Spinal cord (tissue), 10 donors: ENCODE results near the gene TAOK1. TPM values are rescaled to one million over a fixed set of nuclear protein-coding genes. Genes with fewer than 3 reads are reported as not detected.

Source experiments
- DNase-seq, 6 donors: peaks; one replicate each; pipeline versions ENCODE4 v3.0.0 to v3.0.0-alpha.2; 2013 to 2015; ENCODE audit warnings: low spot score in 6 of 6, low read depth in 4 of 6
- H3K27ac ChIP-seq: one replicate; pipeline ENCODE4 v1.5.1; 2013; ENCODE audit warnings: low read depth, low read length, control low read depth
- H3K27me3 ChIP-seq: one replicate; pipeline ENCODE4 v1.6.1; 2013; ENCODE audit warnings: low read length; ENCODE audit not compliant: control insufficient read depth, insufficient read depth
- H3K36me3 ChIP-seq: one replicate; pipeline ENCODE4 v1.6.1; 2013; ENCODE audit warnings: low read length; ENCODE audit not compliant: control insufficient read depth, insufficient read depth
- H3K4me1 ChIP-seq: one replicate; pipeline ENCODE4 v1.6.1; 2013; ENCODE audit warnings: low read length; ENCODE audit not compliant: control insufficient read depth, insufficient read depth
- H3K4me3 ChIP-seq: one replicate; pipeline ENCODE4 v1.5.1; 2013; ENCODE audit warnings: low read depth, low read length, control low read depth
- H3K9me3 ChIP-seq: one replicate; pipeline ENCODE4 v1.6.1; 2013; ENCODE audit warnings: low read length; ENCODE audit not compliant: control insufficient read depth, insufficient read depth
- WGBS: methylation state at CpG from one replicate; pipeline ENCODE4 v1.1.5; 2013; ENCODE audit warnings: missing lambda C conversion rate; ENCODE audit not compliant: insufficient coverage; 5-methylcytosine and 5-hydroxymethylcytosine counted together
- polyA plus RNA-seq, 2 donors: library from polyadenylated mRNA; unstranded; fragments of 120-200 nt; gene quantifications; one replicate each; pipeline ENCODE4 v1.2.1, GENCODE V29; 2013; ENCODE audit not compliant: insufficient read length in 2 of 2
- total RNA-seq, 2 donors: library from RNA; depleted of rRNA in 1 of 2; stranded (reverse); fragments of 120-200 nt in 1 of 2; fragments of >200 nt in 1 of 2; gene quantifications; one replicate each; pipeline versions ENCODE4 v1.2.3 to v1.2.4, GENCODE V29; 2013 to 2014
- donor health status: healthy.

TAOK1 gene
- total and polyA plus RNA-seq, 4 donors, result 38.7 to 123 (median 69.3) TPM

GRCh38 chr17:29376667-29377270 is 13.4 kb upstream of the TAOK1 start:
- peaks cover 23% of the 10 kb centered on the region for H3K4me1 ChIP-seq
- peak overlapping the region; percentile 71 for H3K27ac ChIP-seq
- DNase-seq, result peak in 2 of 6 donors; percentile 89 to 91
- H3K4me3 ChIP-seq, result no peak overlapping the region
- H3K27me3 ChIP-seq, result no peaks in the 10 kb centered on the region
- H3K36me3 ChIP-seq, result no peaks in the 10 kb centered on the region
- H3K9me3 ChIP-seq, result no peaks in the 10 kb centered on the region
- WGBS, result 0% methylated on average over 2 of the region's 3 CpGs

DNA sequence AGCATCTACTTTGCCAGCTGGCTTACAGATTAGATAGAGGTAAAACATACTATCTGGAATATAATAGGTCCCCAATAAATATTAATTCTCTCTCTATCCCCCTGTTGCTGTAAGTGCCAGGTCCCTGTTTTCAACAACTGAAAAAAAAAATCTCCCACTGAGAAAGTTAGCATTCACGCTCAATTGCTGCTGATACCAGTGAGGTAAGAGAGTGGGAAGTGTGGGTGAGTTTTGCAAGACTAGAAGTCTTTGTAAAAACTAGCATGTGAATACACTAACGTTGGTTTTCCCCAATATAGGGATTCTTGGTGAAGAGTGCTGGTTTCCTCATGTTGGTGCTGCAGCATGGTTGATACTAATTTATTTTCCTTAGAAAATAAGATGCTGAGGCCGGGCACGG is 11.7 kb upstream of the TAOK1 start:
- no peak for DNase-seq
- Histone ChIP-seq H3K4me3 (no peak overlapping the region), H3K4me1 (peaks cover 23% of the 10 kb centered on the region), H3K9me3 (no peaks in the 10 kb centered on the region), H3K27ac (no peak overlapping the region), H3K36me3 (no peaks in the 10 kb centered on the region), H3K27me3 (no peaks in the 10 kb centered on the region)
- WGBS, result no CpG with 5 or more reads among the region's 4 CpGs

GRCh38 chr17:29379084-29379991 is 10.8 kb upstream of the TAOK1 start:
- Histone ChIP-seq H3K36me3 (no peaks in the 10 kb centered on the region), H3K9me3 (no peaks in the 10 kb centered on the region), H3K27ac (peak overlapping the region; percentile 27), H3K4me3 (no peak overlapping the region), H3K27me3 (no peaks in the 10 kb centered on the region), H3K4me1 (peaks cover 20% of the 10 kb centered on the region)
- WGBS, result 52% methylated on average over 3 of the region's 12 CpGs
- peak in 2 of 6 donors; percentile 53 to 60 for DNase-seq

- H3K27ac ChIP-seq, result no peak overlapping the region
- no CpG with 5 or more reads among the region's 1 CpG for WGBS
Measured at GRCh38 chr17:29383686-29384085, 6.5 kb upstream of the TAOK1 start.

GRCh38 chr17:29384901-29385300 is 5.3 kb upstream of the TAOK1 start:
- Histone ChIP-seq H3K27ac (no peak overlapping the region), H3K4me1 (peaks cover 5% of the 10 kb centered on the region), H3K36me3 (no peaks in the 10 kb centered on the region), H3K4me3 (no peak overlapping the region), H3K9me3 (no peaks in the 10 kb centered on the region), H3K27me3 (no peaks in the 10 kb centered on the region)
- DNase-seq, result no peak
- WGBS, result 93% methylated on average over 3 of the region's 3 CpGs

More at GRCh38 chr17:29383686-29384085, 6.5 kb upstream of the TAOK1 start:
- H3K9me3 ChIP-seq, result no peaks in the 10 kb centered on the region
- no peaks in the 10 kb centered on the region for H3K27me3 ChIP-seq
- peaks cover 4% of the 10 kb centered on the region for H3K4me1 ChIP-seq
- no peaks in the 10 kb centered on the region for H3K36me3 ChIP-seq
- no peak overlapping the region for H3K4me3 ChIP-seq
- DNase-seq, result no peak

GRCh38 chr17:29386760-29387159 is 3.4 kb upstream of the TAOK1 start:
- DNase-seq, result no peak
- 97% methylated on average over 4 of the region's 4 CpGs for WGBS
- no peaks in the 10 kb centered on the region for H3K9me3 ChIP-seq
- H3K4me1 ChIP-seq, result peaks cover 7% of the 10 kb centered on the region
- no peak overlapping the region for H3K4me3 ChIP-seq
- no peak overlapping the region for H3K27ac ChIP-seq
- H3K27me3 ChIP-seq, result no peaks in the 10 kb centered on the region
- H3K36me3 ChIP-seq, result no peaks in the 10 kb centered on the region

DNA sequence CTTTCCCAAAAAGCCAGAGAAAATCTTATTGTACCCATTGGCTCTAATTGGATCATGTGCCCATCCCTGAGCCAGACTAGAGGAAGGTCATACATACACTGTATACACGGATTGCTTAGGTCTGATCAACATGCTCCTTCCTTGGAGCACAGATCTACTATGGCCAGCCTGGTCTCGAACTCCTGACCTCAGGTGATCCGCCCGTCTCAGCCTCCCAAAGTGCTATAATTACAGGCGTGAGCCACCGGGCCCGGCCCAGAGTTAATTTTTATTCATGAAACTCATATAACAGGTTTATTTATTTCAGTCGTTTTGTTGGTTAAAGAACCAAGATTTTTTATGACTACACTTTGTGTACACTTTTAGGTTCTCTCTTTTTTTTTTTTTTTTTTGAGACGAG is 1.2 kb upstream of the TAOK1 start:
- H3K4me1 ChIP-seq, result peaks cover 11% of the 10 kb centered on the region
- no peaks in the 10 kb centered on the region for H3K27me3 ChIP-seq
- no peak for DNase-seq
- 95% methylated on average over 4 of the region's 9 CpGs for WGBS
- H3K36me3 ChIP-seq, result no peaks in the 10 kb centered on the region
- no peak overlapping the region for H3K27ac ChIP-seq
- H3K9me3 ChIP-seq, result no peaks in the 10 kb centered on the region
- H3K4me3 ChIP-seq, result no peak overlapping the region

DNA sequence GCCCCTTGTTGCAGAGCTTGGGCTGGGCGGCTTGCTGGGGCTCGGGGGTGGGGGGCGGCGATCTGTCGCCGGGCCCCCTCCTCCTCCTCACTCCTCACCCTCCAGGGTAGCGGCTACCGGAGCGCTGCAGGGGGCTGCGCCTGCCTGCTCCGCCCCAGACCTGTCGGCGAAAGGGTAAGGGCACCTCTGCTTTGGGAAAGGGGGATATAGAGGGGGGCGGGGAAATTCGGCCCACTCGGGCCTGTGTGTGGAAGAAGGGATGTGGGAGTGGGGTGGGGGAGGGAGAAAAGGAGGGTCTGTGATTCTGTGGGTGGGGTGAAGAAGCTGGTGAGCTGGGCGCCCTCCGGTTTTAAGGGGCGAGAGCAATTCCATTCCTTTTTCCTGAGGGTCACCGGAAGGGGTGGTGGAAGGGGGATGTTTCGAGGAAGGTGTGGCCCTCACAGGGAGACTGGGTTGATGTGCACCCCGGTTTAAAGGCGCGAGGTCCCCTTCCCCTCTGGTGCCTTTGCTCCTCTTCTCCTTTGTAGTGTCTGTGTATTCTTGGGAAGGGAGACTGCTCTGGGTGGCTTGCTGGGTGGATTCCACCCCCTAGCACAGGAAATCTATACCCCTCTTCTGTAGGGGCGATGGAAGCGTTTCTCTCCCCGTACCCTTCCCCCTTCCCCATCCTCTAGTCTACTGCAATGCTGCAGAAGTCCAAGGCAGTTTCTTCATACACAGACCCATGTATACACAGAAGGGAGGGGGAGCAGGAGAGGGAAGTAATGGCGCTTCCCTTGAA is 878 bp downstream of the TAOK1 start:
- 0% methylated on average over 13 of the region's 28 CpGs for WGBS
- Histone ChIP-seq H3K4me1 (peaks cover 17% of the 10 kb centered on the region), H3K36me3 (no peaks in the 10 kb centered on the region), H3K27me3 (no peaks in the 10 kb centered on the region), H3K27ac (peak overlapping the region; percentile 94), H3K4me3 (peak overlapping the region; percentile 87), H3K9me3 (no peaks in the 10 kb centered on the region)
- DNase-seq, result peak in 2 of 6 donors; percentile 69 to 79

DNA sequence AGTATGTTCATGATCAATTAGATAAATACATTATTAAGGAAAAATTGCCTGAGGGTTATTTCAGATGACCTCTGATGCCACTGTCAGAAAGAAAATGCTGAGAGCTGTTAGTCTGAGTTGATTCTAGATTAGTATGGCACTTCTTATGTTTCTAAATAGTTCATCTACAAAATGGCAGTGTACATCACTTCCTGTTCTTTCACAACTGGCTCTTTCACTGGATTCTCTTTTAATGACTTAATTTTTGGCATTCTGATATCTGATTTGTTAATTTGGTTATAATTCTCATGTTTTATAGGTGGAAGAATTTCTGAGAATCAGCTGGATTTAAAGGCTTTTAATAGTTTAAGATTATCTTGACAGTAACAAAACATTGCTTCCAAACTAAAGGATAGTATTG is 3.3 kb downstream of the TAOK1 start:
- peaks cover 5% of the 10 kb centered on the region for H3K36me3 ChIP-seq
- H3K4me1 ChIP-seq, result peaks cover 17% of the 10 kb centered on the region
- no peaks in the 10 kb centered on the region for H3K27me3 ChIP-seq
- H3K4me3 ChIP-seq, result no peak overlapping the region
- H3K27ac ChIP-seq, result peak overlapping the region; percentile 40
- no peaks in the 10 kb centered on the region for H3K9me3 ChIP-seq
- DNase-seq, result no peak
